HG03095 (cell line): Measurements from ENCODE around the gene PPA1.
"Not testable (repeated sequence)": the region's sequence is repeated elsewhere in the genome, so short reads cannot be mapped to it uniquely, and the experiment has no call there.

Experiments used
- ATAC-seq: cut with Tn5 transposase; IDR thresholded peaks from one replicate; pipeline ENCODE4 v1.9.1; 2021; ENCODE audit warnings: moderate library complexity; ENCODE audit not compliant: unreplicated experiment

The PPA1 gene

GRCh38 chr10:70222340-70222794 lies 10.9 kb downstream of the PPA1 start:
- no peak for ATAC-seq

- no peak for ATAC-seq
Observed at GRCh38 chr10:70221030-70221429, 12.2 kb downstream of the PPA1 start.

GRCh38 chr10:70212879-70213278 lies 20.4 kb downstream of the PPA1 start:
- ATAC-seq: no peak

- ATAC-seq: no peak
Observed at GRCh38 chr10:70212277-70212676, 21.0 kb downstream of the PPA1 start.

- ATAC-seq: no peak
Observed at GRCh38 chr10:70206762-70207161, 26.5 kb downstream of the PPA1 start.

GRCh38 chr10:70201105-70201504 lies 32.1 kb downstream of the PPA1 start:
- no peak for ATAC-seq

- no peak for ATAC-seq
Observed at GRCh38 chr10:70198696-70199466, 34.3 kb downstream of the PPA1 start.

- no peak for ATAC-seq
Observed at GRCh38 chr10:70197235-70197945, 35.8 kb downstream of the PPA1 start.

GRCh38 chr10:70193391-70193844 lies 39.8 kb downstream of the PPA1 start:
- ATAC-seq: no peak

GRCh38 chr10:70192326-70192968 lies 40.8 kb downstream of the PPA1 start:
- ATAC-seq: no peak

GRCh38 chr10:70191972-70192305 lies 41.3 kb downstream of the PPA1 start:
- ATAC-seq: no peak

GRCh38 chr10:70191161-70191971 lies 41.9 kb downstream of the PPA1 start:
- no peak for ATAC-seq

GRCh38 chr10:70190581-70190980 lies 42.6 kb downstream of the PPA1 start:
- no peak for ATAC-seq

GRCh38 chr10:70190102-70190501 lies 43.1 kb downstream of the PPA1 start:
- no peak for ATAC-seq

GRCh38 chr10:70188768-70189167 lies 44.5 kb downstream of the PPA1 start:
- ATAC-seq: no peak

- ATAC-seq: no peak
Observed at GRCh38 chr10:70186571-70186970, 46.7 kb downstream of the PPA1 start.

GRCh38 chr10:70186090-70186489 lies 47.1 kb downstream of the PPA1 start:
- no peak for ATAC-seq

GRCh38 chr10:70183304-70183703 lies 49.9 kb downstream of the PPA1 start:
- ATAC-seq: no peak

- not testable (repeated sequence) for ATAC-seq
Observed at GRCh38 chr10:70179209-70179608, 54.0 kb downstream of the PPA1 start.

GRCh38 chr10:70178139-70178725 lies 55.0 kb downstream of the PPA1 start:
- ATAC-seq: no peak

GRCh38 chr10:70176441-70176840 lies 56.8 kb downstream of the PPA1 start:
- no peak for ATAC-seq
